Tibial artery (tissue), 4 donors: ENCODE data around the gene SLC13A5.

ENCODE experiments used
- DNase-seq, 2 donors: peaks; one replicate each; pipeline ENCODE4 v3.0.0-alpha.2; 2019
- H3K27ac ChIP-seq, 2 donors: fragments of 200-600 bp; sonication (generic) in 1 of 2; 1 replicate in 1 of 2; 2 replicates in 1 of 2; pipeline ENCODE4 v1.5.1; 2018 to 2019; ENCODE audit warnings: mild to moderate bottlenecking in 1 of 2
- H3K27me3 ChIP-seq, 2 donors: fragments of 200-600 bp; sonication (generic) in 1 of 2; one replicate each; pipeline versions ENCODE4 v1.5.1 to v1.6.0; 2016 to 2019
- H3K36me3 ChIP-seq, 3 donors: fragments of 200-600 bp; sonication (generic) in 2 of 3; one replicate each; pipeline ENCODE4 v1.5.1; 2016 to 2019; ENCODE audit warnings: mild to moderate bottlenecking in 2 of 3
- H3K4me1 ChIP-seq, 4 donors: fragments of 200-600 bp; sonication (generic) in 2 of 4; 1 replicate in 3 of 4; 2 replicates in 1 of 4; pipeline ENCODE4 v1.5.1; 2016 to 2019
- H3K4me3 ChIP-seq, 2 donors: fragments of 200-600 bp; sonication (generic) in 1 of 2; 1 replicate in 1 of 2; 2 replicates in 1 of 2; pipeline ENCODE4 v1.5.1; 2018 to 2019; ENCODE audit warnings: mild to moderate bottlenecking in 2 of 2
- H3K9me3 ChIP-seq, 3 donors: fragments of 200-600 bp; sonication (generic) in 1 of 3; one replicate each; pipeline ENCODE4 v1.5.1; 2016 to 2019
- CTCF ChIP-seq, 2 experiments: fragments of 200-600 bp in 1 of 2; fragments of 450-650 bp in 1 of 2; IDR thresholded peaks; one replicate each; pipeline ENCODE4 v1.5.1; 2017 to 2019; ENCODE audit warnings: antibody characterized with exemption in 2 of 2, mild to moderate bottlenecking in 1 of 2, moderate library complexity in 1 of 2
- intact Hi-C: fragments of 100-400 bp; cut with DNase I; formaldehyde crosslinking; loops from one replicate; pipeline ENCODE4 v1.15.0; 2023; ENCODE audit warnings: low total_unique reads

SLC13A5 gene

GRCh38 chr17:6637458-6637840, 75.7 kb downstream of the SLC13A5 start:
- no peak for TF ChIP-seq CTCF (IDR thresholded peaks at IDR 0.05)
- Histone ChIP-seq H3K4me1 (peaks cover 0 to 28% (median 21%) of the 10 kb centered on the region in 4 donors), H3K9me3 (no peaks in the 10 kb centered on the region), H3K36me3 (peaks cover 19 to 26% (median 24%) of the 10 kb centered on the region in 3 donors), H3K27ac (no peak overlapping the region), H3K4me3 (no peak overlapping the region), H3K27me3 (no peaks in the 10 kb centered on the region)
- intact Hi-C loops: no loop called here
- peak in 1 of 2 donors; percentile 61 for DNase-seq

- no peaks in the 10 kb centered on the region for H3K27me3 ChIP-seq
- H3K27ac ChIP-seq: no peak overlapping the region
- H3K4me3 ChIP-seq: no peak overlapping the region
- intact Hi-C loops: no loop called here
- peaks cover 25 to 31% (median 28%) of the 10 kb centered on the region in 3 donors for H3K36me3 ChIP-seq
- DNase-seq: peak in 1 of 2 donors; percentile 64
- H3K9me3 ChIP-seq: no peaks in the 10 kb centered on the region
- H3K4me1 ChIP-seq: peaks cover 0 to 24% (median 20%) of the 10 kb centered on the region in 4 donors
- no peak for TF ChIP-seq CTCF (IDR thresholded peaks at IDR 0.05)
Observed at GRCh38 chr17:6636616-6637457, 76.3 kb downstream of the SLC13A5 start.

GRCh38 chr17:6636105-6636504, 77.1 kb downstream of the SLC13A5 start:
- no peak for DNase-seq
- Histone ChIP-seq H3K27ac (no peak overlapping the region), H3K4me1 (peaks cover 0 to 19% (median 17%) of the 10 kb centered on the region in 4 donors), H3K4me3 (no peak overlapping the region), H3K27me3 (no peaks in the 10 kb centered on the region), H3K36me3 (peaks cover 29 to 39% (median 30%) of the 10 kb centered on the region in 3 donors), H3K9me3 (no peaks in the 10 kb centered on the region)
- intact Hi-C loops: no loop called here
- no peak for TF ChIP-seq CTCF (IDR thresholded peaks at IDR 0.05)
